HepG2 (cell line): ENCODE measurements around the gene FIBP. TPM values are rescaled to one million over a fixed set of nuclear protein-coding genes. Genes with fewer than 3 reads are reported as not detected.

Source experiments
- CEBPG ChIP-seq: IDR thresholded peaks from 2 replicates; pipeline ENCODE4 v1.6.1; 2016
- CHD4 ChIP-seq: fragments of 200-600 bp; sonication (generic); IDR thresholded peaks from 2 replicates; pipeline ENCODE4 v1.7.0; 2017; ENCODE audit warnings: mild to moderate bottlenecking, low read length, borderline replicate concordance
- FOXA3 ChIP-seq: IDR thresholded peaks from 2 replicates; pipeline ENCODE4 v1.6.1; 2016; ENCODE audit warnings: missing genetic modification reagents, missing compliant biosample characterization
- JUND ChIP-seq: sonication (generic); formaldehyde crosslinking; IDR thresholded peaks from 2 replicates; pipeline ENCODE4 v1.8.0; 2022; ENCODE audit warnings: mild to moderate bottlenecking, missing genetic modification reagents
- MAFK ChIP-seq, 2 experiments: IDR thresholded peaks in 1 of 2; conservative IDR thresholded peaks in 1 of 2; 2 replicates each; pipeline ENCODE4 v1.6.1; 2011; ENCODE audit warnings: improper control_type of control experiment in 2 of 2, low read length in 2 of 2
- SNAI1 ChIP-seq: sonication (generic); formaldehyde crosslinking; IDR thresholded peaks from 2 replicates; pipeline ENCODE4 v1.5.0; 2020; ENCODE audit warnings: mild to moderate bottlenecking, missing genetic modification reagents, borderline replicate concordance
- TBL1XR1 ChIP-seq: fragments of 150-350 bp; IDR thresholded peaks from 2 replicates; pipeline ENCODE4 v1.6.1; 2014; ENCODE audit warnings: borderline replicate concordance, low read length; ENCODE audit not compliant: partially characterized antibody
- ZBTB40 ChIP-seq, 2 experiments: fragments of 450-650 bp in 1 of 2; sonication (generic) in 1 of 2; formaldehyde crosslinking in 1 of 2; IDR thresholded peaks; 2 replicates each; pipeline versions ENCODE4 v1.6.1 to v1.8.0; 2016 to 2022; ENCODE audit warnings: antibody characterized with exemption in 1 of 2, mild to moderate bottlenecking in 1 of 2, missing genetic modification reagents in 1 of 2
- ZFYVE20 ChIP-seq: sonication (generic); formaldehyde crosslinking; IDR thresholded peaks from 2 replicates; pipeline ENCODE4 v1.8.0; 2023; ENCODE audit warnings: low read depth, mild to moderate bottlenecking, moderate library complexity, missing genetic modification reagents, borderline replicate concordance
- ZNF143 ChIP-seq: sonication (generic); formaldehyde crosslinking; IDR thresholded peaks from 2 replicates; pipeline ENCODE4 v1.4.0; 2020; ENCODE audit warnings: missing genetic modification reagents
- ZNF24 ChIP-seq: fragments of 450-650 bp; IDR thresholded peaks from 2 replicates; pipeline ENCODE4 v1.6.1; 2017; ENCODE audit warnings: antibody characterized with exemption, mild to moderate bottlenecking
- ZNF761 ChIP-seq: sonication (generic); formaldehyde crosslinking; conservative IDR thresholded peaks from 2 replicates; pipeline ENCODE4 v1.4.0; 2020; ENCODE audit warnings: mild to moderate bottlenecking, missing genetic modification reagents
- ZNF773 ChIP-seq: sonication (generic); formaldehyde crosslinking; IDR thresholded peaks from 2 replicates; pipeline ENCODE4 v1.4.0; 2020; ENCODE audit warnings: missing genetic modification reagents, borderline replicate concordance
- ZNF781 ChIP-seq: sonication (generic); formaldehyde crosslinking; IDR thresholded peaks from 2 replicates; pipeline ENCODE4 v1.5.1; 2020; ENCODE audit warnings: borderline replicate concordance, mild to moderate bottlenecking, missing genetic modification reagents; ENCODE audit errors: not compliant biosample characterization
- ZSCAN30 ChIP-seq: sonication (generic); formaldehyde crosslinking; IDR thresholded peaks from 2 replicates; pipeline ENCODE4 v1.5.0; 2020; ENCODE audit warnings: mild to moderate bottlenecking, missing genetic modification reagents
- polyA plus RNA-seq, 8 experiments: library from polyadenylated mRNA; depleted of rRNA in 3 of 8; stranded (reverse) in 7 of 8; unstranded in 1 of 8; fragments of >200 nt; fragmentation: Illumina TruSeq in 4 of 8; extraction: Trizol in 4 of 8; gene quantifications; 2 replicates each; pipeline versions ENCODE4 v1.2.1 to v1.2.3, GENCODE V29; 2011 to 2016; ENCODE audit warnings: low read depth in 4 of 8, missing spikeins in 1 of 8, mixed read lengths in 1 of 8; ENCODE audit not compliant: insufficient read depth in 1 of 8
- total RNA-seq, 5 experiments: library from RNA; depleted of rRNA; stranded (reverse); fragments of >200 nt; fragmentation: Illumina TruSeq; extraction: Trizol; gene quantifications; 2 replicates each; pipeline ENCODE4 v1.2.3, GENCODE V29; 2016; ENCODE audit warnings: low read depth in 1 of 5
- TF ChIP-seq, protein P1 (sequence below): sonication (generic); formaldehyde crosslinking; conservative IDR thresholded peaks from 2 replicates; pipeline ENCODE4 v1.4.0; 2020; ENCODE audit warnings: missing genetic modification reagents

The FIBP gene
- total and polyA plus RNA-seq, 2 of the 13 experiments (the other 11 are each of a cell fraction or from before 2014, with no cell fraction given) = 42.9 to 62.1 TPM

GRCh38 chr11:65860278-65861164 lies 27.8 kb downstream of the FIBP start, which contains the start of gene MUS81 (continued):
- TF ChIP-seq ZBTB40 (IDR thresholded peaks at IDR 0.05) (no peak), ZBTB40 (CRISPR knock-in tag; IDR thresholded peaks at IDR 0.05) (peak; percentile 69; the same call in 1 of the 2 replicates), ZNF761 (CRISPR knock-in tag) (0 out of 2 replicates have a peak, but pooled peaks have one; percentile 18), MAFK (conservative IDR thresholded peaks at IDR 0.05 in 1 of 2, IDR thresholded peaks at IDR 0.05 in 1 of 2; ENCODE audit: low read length in 2 of 2) (no peak), FOXA3 (CRISPR knock-in tag) (peak; percentile 33), ZNF24 (no peak), TBL1XR1 (no peak), ZNF773 (CRISPR knock-in tag) (no peak; the same call in 1 of the 2 replicates), SNAI1 (CRISPR knock-in tag) (peak; percentile 92), ZNF781 (CRISPR knock-in tag) (peak; percentile 35), ZSCAN30 (CRISPR knock-in tag) (0 out of 2 replicates have a peak, but pooled peaks have one; percentile 48), CHD4 (no peak), JUND (CRISPR knock-in tag) (no peak; the same call in 1 of the 2 replicates), ZFYVE20 (CRISPR knock-in tag) (no peak), ZNF143 (CRISPR knock-in tag) (peak; percentile 82), CEBPG (CRISPR knock-in tag) (no peak)
- TF ChIP-seq, protein P1, sequence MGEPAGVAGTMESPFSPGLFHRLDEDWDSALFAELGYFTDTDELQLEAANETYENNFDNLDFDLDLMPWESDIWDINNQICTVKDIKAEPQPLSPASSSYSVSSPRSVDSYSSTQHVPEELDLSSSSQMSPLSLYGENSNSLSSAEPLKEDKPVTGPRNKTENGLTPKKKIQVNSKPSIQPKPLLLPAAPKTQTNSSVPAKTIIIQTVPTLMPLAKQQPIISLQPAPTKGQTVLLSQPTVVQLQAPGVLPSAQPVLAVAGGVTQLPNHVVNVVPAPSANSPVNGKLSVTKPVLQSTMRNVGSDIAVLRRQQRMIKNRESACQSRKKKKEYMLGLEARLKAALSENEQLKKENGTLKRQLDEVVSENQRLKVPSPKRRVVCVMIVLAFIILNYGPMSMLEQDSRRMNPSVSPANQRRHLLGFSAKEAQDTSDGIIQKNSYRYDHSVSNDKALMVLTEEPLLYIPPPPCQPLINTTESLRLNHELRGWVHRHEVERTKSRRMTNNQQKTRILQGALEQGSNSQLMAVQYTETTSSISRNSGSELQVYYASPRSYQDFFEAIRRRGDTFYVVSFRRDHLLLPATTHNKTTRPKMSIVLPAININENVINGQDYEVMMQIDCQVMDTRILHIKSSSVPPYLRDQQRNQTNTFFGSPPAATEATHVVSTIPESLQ (CRISPR knock-in tag) = no peak
